Upper lobe of left lung (tissue), 4 donors: ENCODE data around the gene GSTM5.

Experiments
- CTCF ChIP-seq, 6 experiments: fragments of 450-650 bp in 4 of 6; fragments of 200-600 bp in 2 of 6; sonication (generic) in 2 of 6; IDR thresholded peaks; one replicate each; pipeline ENCODE4 v1.5.1; 2016 to 2019; ENCODE audit warnings: antibody characterized with exemption in 6 of 6
- POLR2A ChIP-seq, 4 donors: fragments of 450-650 bp; IDR thresholded peaks; one replicate each; pipeline ENCODE4 v1.5.1; 2016 to 2017; ENCODE audit warnings: antibody characterized with exemption in 4 of 4, mild to moderate bottlenecking in 2 of 4
- POLR2AphosphoS5 ChIP-seq, 2 donors: sonication (generic); formaldehyde crosslinking; IDR thresholded peaks; one replicate each; pipeline ENCODE4 v1.5.1; 2017; ENCODE audit warnings: antibody characterized with exemption in 2 of 2

GRCh38 chr1:109697066-109697465 lies 15.0 kb upstream of the GSTM5 start:
- no peak for TF ChIP-seq CTCF (IDR thresholded peaks at IDR 0.05)
- no peak for TF ChIP-seq POLR2A (IDR thresholded peaks at IDR 0.05)
- TF ChIP-seq POLR2AphosphoS5 (IDR thresholded peaks at IDR 0.05), result no peak
